Thymus (tissue), 11 donors: ENCODE results near the gene ADGRB3. TPM values are rescaled to one million over a fixed set of nuclear protein-coding genes. Genes with fewer than 3 reads are reported as not detected.

Experiments
- DNase-seq, 9 donors: peaks; one replicate each; pipeline ENCODE4 v3.0.0-alpha.2; 2013; ENCODE audit warnings: low spot score in 9 of 9, low read depth in 6 of 9, missing footprints in 1 of 9
- H3K27ac ChIP-seq, 2 donors: one replicate each; pipeline ENCODE4 v1.5.1; 2013; ENCODE audit warnings: control low read depth in 1 of 2, low read depth in 1 of 2, low read length in 1 of 2, mild to moderate bottlenecking in 1 of 2, moderate library complexity in 1 of 2
- H3K27me3 ChIP-seq, 2 donors: one replicate each; pipeline ENCODE4 v1.5.1; 2013; ENCODE audit warnings: low read length in 1 of 2; ENCODE audit not compliant: control insufficient read depth in 2 of 2, insufficient read depth in 1 of 2
- H3K36me3 ChIP-seq, 2 donors: one replicate each; pipeline ENCODE4 v1.5.1; 2013; ENCODE audit warnings: low read length in 1 of 2, mild to moderate bottlenecking in 1 of 2, moderate library complexity in 1 of 2; ENCODE audit not compliant: control insufficient read depth in 2 of 2, insufficient read depth in 2 of 2
- H3K4me1 ChIP-seq, 2 donors: one replicate each; pipeline ENCODE4 v1.5.1; 2013; ENCODE audit warnings: low read length in 2 of 2; ENCODE audit not compliant: control insufficient read depth in 2 of 2, insufficient read depth in 2 of 2
- H3K4me3 ChIP-seq, 2 donors: one replicate each; pipeline ENCODE4 v1.5.1; 2013; ENCODE audit warnings: low read length in 2 of 2, control low read depth in 1 of 2, mild to moderate bottlenecking in 1 of 2
- H3K9me3 ChIP-seq, 2 donors: one replicate each; pipeline ENCODE4 v1.5.1; 2013; ENCODE audit warnings: low read length in 1 of 2, mild to moderate bottlenecking in 1 of 2; ENCODE audit not compliant: control insufficient read depth in 2 of 2, insufficient read depth in 1 of 2
- WGBS: extraction: QIAGEN DNeasy Blood & Tissue Kit; methylation state at CpG from one replicate; pipeline ENCODE4 v1.1.7; 2013; 5-methylcytosine and 5-hydroxymethylcytosine counted together
- polyA plus RNA-seq: library from polyadenylated mRNA; stranded (reverse); fragments of 200-250 nt; gene quantifications from one replicate; pipeline ENCODE4 v1.2.3, GENCODE V29; 2013
- total RNA-seq: library from RNA; stranded (reverse); fragments of 120-200 nt; gene quantifications from one replicate; pipeline ENCODE4 v1.2.4, GENCODE V29; 2013
- donor health status: healthy.

ADGRB3 gene
- total and polyA plus RNA-seq, 2 donors, result 0.09 TPM

GRCh38 chr6:68722891-68723527 lies 87.9 kb downstream of the ADGRB3 start:
- H3K27me3 ChIP-seq, result no peaks in the 10 kb centered on the region
- no peak for DNase-seq

DNA sequence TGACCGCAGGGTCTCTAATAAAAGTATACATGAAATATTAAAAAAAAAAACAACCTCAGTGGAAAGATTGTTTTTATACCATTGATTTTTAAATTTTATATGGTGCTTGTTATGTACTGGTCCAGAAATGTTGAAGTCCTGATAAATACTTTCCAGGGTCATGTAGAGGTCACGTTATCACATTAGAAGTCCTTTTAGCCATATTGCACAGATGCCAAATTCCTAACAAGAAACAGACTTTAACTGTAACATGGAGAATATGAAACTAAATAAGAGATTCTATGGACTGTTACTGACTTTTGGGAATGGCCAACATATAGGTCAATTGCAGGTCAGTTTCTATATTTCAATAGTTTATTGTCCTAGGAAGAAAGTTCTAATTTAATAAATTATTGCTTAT lies 89.0 kb downstream of the ADGRB3 start:
- no peaks in the 10 kb centered on the region for H3K27me3 ChIP-seq
- H3K9me3 ChIP-seq, result no peaks in the 10 kb centered on the region
- H3K27ac ChIP-seq, result no peak overlapping the region
- DNase-seq, result no peak
- H3K4me1 ChIP-seq, result no peaks in the 10 kb centered on the region
- H3K36me3 ChIP-seq, result no peaks in the 10 kb centered on the region
- WGBS, result 96% methylated on average over 2 of the region's 2 CpGs
- H3K4me3 ChIP-seq, result no peak overlapping the region

More at GRCh38 chr6:68722891-68723527, 87.9 kb downstream of the ADGRB3 start:
- Histone ChIP-seq H3K4me1 (no peaks in the 10 kb centered on the region), H3K36me3 (no peaks in the 10 kb centered on the region), H3K27ac (no peak overlapping the region), H3K4me3 (no peak overlapping the region), H3K9me3 (no peaks in the 10 kb centered on the region)
- 95% methylated on average over 2 of the region's 2 CpGs for WGBS

- DNase-seq, result no peak
- Histone ChIP-seq H3K4me1 (no peaks in the 10 kb centered on the region), H3K9me3 (no peaks in the 10 kb centered on the region), H3K36me3 (no peaks in the 10 kb centered on the region), H3K27ac (no peak overlapping the region), H3K27me3 (no peaks in the 10 kb centered on the region), H3K4me3 (no peak overlapping the region)
These were observed 91.3 kb downstream of the ADGRB3 start for GRCh38 chr6:68726337-68726736.

- H3K27me3 ChIP-seq, result no peaks in the 10 kb centered on the region
- no peaks in the 10 kb centered on the region for H3K4me1 ChIP-seq
- H3K4me3 ChIP-seq, result no peak overlapping the region
- DNase-seq, result no peak
- no peak overlapping the region for H3K27ac ChIP-seq
- no peaks in the 10 kb centered on the region for H3K9me3 ChIP-seq
- no peaks in the 10 kb centered on the region for H3K36me3 ChIP-seq
- WGBS, result 95% methylated on average over 1 of the region's 1 CpG
These were observed 91.9 kb downstream of the ADGRB3 start for GRCh38 chr6:68726992-68727391.

DNA sequence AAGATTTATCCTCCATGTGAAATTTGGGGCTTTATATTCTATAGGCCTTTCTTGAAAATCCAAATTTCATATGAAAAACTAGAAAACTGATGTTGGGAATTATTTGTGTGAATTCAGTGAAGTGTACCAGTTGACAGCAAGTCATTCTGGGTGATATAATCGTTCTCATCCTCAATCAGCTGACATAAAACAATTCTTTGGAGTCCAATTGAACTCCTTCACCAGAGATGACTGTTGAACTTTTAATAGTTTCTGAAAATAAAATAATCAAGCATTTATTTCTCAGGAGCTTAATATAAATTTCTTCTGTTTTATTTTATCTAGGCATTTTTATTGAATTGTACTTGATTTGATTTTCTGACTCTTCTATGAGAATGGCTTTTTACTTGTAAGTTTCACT lies 92.6 kb downstream of the ADGRB3 start:
- no peaks in the 10 kb centered on the region for H3K4me1 ChIP-seq
- WGBS, result 80% methylated on average over 1 of the region's 1 CpG
- no peak overlapping the region for H3K4me3 ChIP-seq
- DNase-seq, result no peak
- H3K27me3 ChIP-seq, result no peaks in the 10 kb centered on the region
- no peaks in the 10 kb centered on the region for H3K36me3 ChIP-seq
- H3K27ac ChIP-seq, result no peak overlapping the region
- H3K9me3 ChIP-seq, result no peaks in the 10 kb centered on the region

- no peak overlapping the region for H3K4me3 ChIP-seq
- H3K27me3 ChIP-seq, result no peaks in the 10 kb centered on the region
- H3K4me1 ChIP-seq, result no peaks in the 10 kb centered on the region
- no peaks in the 10 kb centered on the region for H3K36me3 ChIP-seq
- DNase-seq, result no peak
- no peaks in the 10 kb centered on the region for H3K9me3 ChIP-seq
- no peak overlapping the region for H3K27ac ChIP-seq
- WGBS, result 57% methylated on average over 5 of the region's 5 CpGs
These were observed 93.3 kb downstream of the ADGRB3 start for GRCh38 chr6:68728159-68728979.

GRCh38 chr6:68729377-68729903 lies 94.4 kb downstream of the ADGRB3 start:
- Histone ChIP-seq H3K4me3 (no peak overlapping the region), H3K4me1 (no peaks in the 10 kb centered on the region)
- 73% methylated on average over 5 of the region's 5 CpGs for WGBS

DNA sequence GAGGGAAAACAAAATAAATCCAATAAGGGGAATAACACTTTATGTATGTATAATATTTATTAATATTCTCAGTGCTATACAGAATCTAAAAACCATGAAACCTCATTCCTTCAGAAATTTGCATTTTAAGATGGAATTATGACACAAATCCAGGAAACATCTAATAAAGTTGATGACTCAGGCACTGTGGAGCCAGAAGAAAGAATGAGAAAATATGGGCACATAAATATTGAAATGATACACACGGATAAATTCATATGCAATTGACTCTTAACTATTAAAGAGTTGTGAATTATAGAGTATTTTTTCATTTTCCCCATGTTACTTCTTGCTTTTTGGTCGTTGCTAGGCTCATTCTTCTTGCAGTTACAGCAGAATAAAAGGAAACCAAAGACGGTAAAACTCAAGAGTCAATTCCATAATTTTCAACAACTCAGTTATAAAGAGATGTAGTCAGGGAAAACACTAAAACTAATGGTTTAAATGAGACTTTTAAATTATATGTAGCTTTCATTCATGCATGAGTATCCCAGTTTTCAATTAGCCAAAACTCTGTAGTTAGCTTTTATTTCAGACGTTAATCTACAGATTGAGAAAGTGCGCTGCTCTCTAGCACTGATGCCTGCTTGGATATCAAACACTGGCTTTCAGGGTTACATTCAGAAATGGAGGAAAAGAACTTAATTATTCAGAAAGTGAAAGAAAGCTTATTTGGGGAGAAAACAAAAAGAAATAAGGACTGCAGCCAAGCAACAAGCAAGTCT lies 95.4 kb downstream of the ADGRB3 start:
- WGBS, result 83% methylated on average over 5 of the region's 5 CpGs
- DNase-seq, result no peak
- no peaks in the 10 kb centered on the region for H3K4me1 ChIP-seq
- H3K9me3 ChIP-seq, result no peaks in the 10 kb centered on the region
- no peak overlapping the region for H3K4me3 ChIP-seq
- H3K27ac ChIP-seq, result no peak overlapping the region
- H3K27me3 ChIP-seq, result no peaks in the 10 kb centered on the region
- H3K36me3 ChIP-seq, result no peaks in the 10 kb centered on the region

More at GRCh38 chr6:68729377-68729903, 94.4 kb downstream of the ADGRB3 start:
- no peak for DNase-seq
- no peaks in the 10 kb centered on the region for H3K36me3 ChIP-seq
- no peak overlapping the region for H3K27ac ChIP-seq
- H3K27me3 ChIP-seq, result no peaks in the 10 kb centered on the region
- no peaks in the 10 kb centered on the region for H3K9me3 ChIP-seq

- Histone ChIP-seq H3K36me3 (no peaks in the 10 kb centered on the region), H3K4me3 (no peak overlapping the region), H3K27ac (no peak overlapping the region), H3K4me1 (no peaks in the 10 kb centered on the region), H3K9me3 (no peaks in the 10 kb centered on the region), H3K27me3 (no peaks in the 10 kb centered on the region)
- DNase-seq, result no peak
- 62% methylated on average over 5 of the region's 5 CpGs for WGBS
These were observed 97.3 kb downstream of the ADGRB3 start for GRCh38 chr6:68732423-68732822.
